ENCODE data around the gene SLC25A1. TPM values are rescaled to one million over a fixed set of nuclear protein-coding genes. Genes with fewer than 3 reads are reported as not detected.
A peak's percentile ranks its signal among the peaks of the same experiment; 100 is the strongest.

The SLC25A1 gene
- total and polyA plus RNA-seq, 2 of the 4 experiments (the other 2 are of a cell fraction) = 41.0 to 56.5 TPM

- Histone ChIP-seq H3K9me1 (ENCODE audit: insufficient read depth, low read length) (peaks cover 20% of the 10 kb centered on the region), H2AK5ac (ENCODE audit: low read depth, low read length) (peak overlapping the region; percentile 95), H2AFZ (replicated peaks; ENCODE audit: low read length, poor library complexity) (no peak overlapping the region), H3K23ac (ENCODE audit: low read depth, low read length) (no peak overlapping the region), H2BK120ac (ENCODE audit: low read depth, low read length) (no peak overlapping the region), H3K4ac (ENCODE audit: low read depth, low read length) (0 out of 2 replicates have a peak overlapping the region, but pooled peaks have one; percentile 6), H3K27ac (ENCODE audit: insufficient read depth, low read length) (no peak overlapping the region), H3K4me1 (ENCODE audit: control insufficient read depth, insufficient read depth, low read length) (peaks cover 32% of the 10 kb centered on the region), H3K36me3 (ENCODE audit: control insufficient read depth, insufficient read depth, low read length) (peaks cover 8% of the 10 kb centered on the region), H4K5ac (ENCODE audit: low read depth, low read length) (no peak overlapping the region), H2BK5ac (ENCODE audit: low read depth, low read length, poor library complexity, severe bottlenecking) (no peak overlapping the region), H4K91ac (ENCODE audit: insufficient read depth, low read depth, low read length) (no peak overlapping the region), H2AK9ac (replicated peaks; ENCODE audit: low read depth, low read length, poor library complexity) (peak overlapping the region; percentile 77), H4K8ac (ENCODE audit: low read depth in 2 of 2, low read length in 2 of 2) (no peak overlapping the region), H4K20me1 (ENCODE audit: insufficient read depth, low read length) (peaks cover 20% of the 10 kb centered on the region), H3K9me3 (ENCODE audit: control insufficient read depth, insufficient read depth, low read length) (no peaks in the 10 kb centered on the region), H2BK20ac (ENCODE audit: low read depth, low read length) (no peak overlapping the region), H3K14ac (replicated peaks; ENCODE audit: low read depth, low read length) (no peak overlapping the region), H3K4me2 (ENCODE audit: low read depth, low read length) (peak overlapping the region; percentile 99), H3K18ac (ENCODE audit: low read depth, low read length) (no peak overlapping the region), H3K9ac (ENCODE audit: low read depth, low read length) (no peak overlapping the region), H3K79me1 (ENCODE audit: low read depth in 1 of 2, low read length in 2 of 2) (peaks cover 14 to 76% of the 10 kb centered on the region in 2 experiments), H3K4me3 (ENCODE audit: insufficient read depth, low read depth, low read length) (no peak overlapping the region), H3K27me3 (ENCODE audit: control insufficient read depth, insufficient read depth, low read length) (peaks cover 15% of the 10 kb centered on the region), H3K56ac (ENCODE audit: extremely low read depth, insufficient read depth, low read length) (no peak overlapping the region), H2BK15ac (ENCODE audit: low read depth, low read length) (no peak overlapping the region)
- intact Hi-C loops (cut with micrococcal nuclease) (no loop called here), in situ Hi-C loops (cut with MboI; ENCODE audit: low sequenced_read_pairs) (no loop called here), dilution Hi-C loops (cut with HindIII; ENCODE audit: low sequenced_read_pairs, unreplicated experiment) (no loop called here)
- DNase-seq (no peak), ATAC-seq (ENCODE audit: low read depth) (no peak)
- CTCF ChIA-PET = interaction anchor here (0.6 to 1.2 kb wide), 2 partner anchors 17 to 29 kb away, joined by 3 read pairs; partner anchors contain the start of gene ESS2
- POLR2A ChIA-PET (ENCODE audit: unreplicated experiment) = no interaction called here
- 77% methylated on average over 6 of the region's 19 CpGs; no CpG with 5 or more reads in 1 of the 2 experiments for WGBS, 2 experiments (ENCODE audit: extremely low coverage in 2 of 2, insufficient read length in 1 of 2)
- BruUV-seq (replicated peaks) = no TSS peak
- no peak for TF ChIP-seq FOS (IDR thresholded peaks at IDR 0.05; ENCODE audit: low read depth, low read length)
- TF ChIP-seq ELK1 (IDR thresholded peaks at IDR 0.05; ENCODE audit: borderline replicate concordance, low read depth, low read length) = no peak
Measured at GRCh38 chr22:19173047-19174035, 5.2 kb downstream of the SLC25A1 start.
